Lower lobe of right lung (tissue), 2 donors: Measurements from ENCODE around the gene CDH23. TPM values are rescaled to one million over a fixed set of nuclear protein-coding genes. Genes with fewer than 3 reads are reported as not detected.

Source experiments
- ATAC-seq, 2 donors: fragments of 200-7000 bp; cut with Tn5 transposase; one replicate each; pipeline ENCODE4 v1.9.1; 2020 to 2022; ENCODE audit warnings: mild to moderate bottlenecking in 2 of 2, moderate library complexity in 2 of 2
- DNase-seq: peaks from one replicate; pipeline ENCODE4 v3.0.0-alpha.2; 2020
- H3K27ac ChIP-seq: fragments of 200-600 bp; one replicate; pipeline ENCODE4 v1.8.0; 2022
- H3K27me3 ChIP-seq: fragments of 200-600 bp; one replicate; pipeline ENCODE4 v1.8.0; 2022; ENCODE audit warnings: low read depth
- H3K36me3 ChIP-seq: fragments of 200-600 bp; one replicate; pipeline ENCODE4 v1.8.0; 2022; ENCODE audit warnings: mild to moderate bottlenecking
- H3K4me1 ChIP-seq: fragments of 200-600 bp; one replicate; pipeline ENCODE4 v1.8.0; 2022
- H3K4me3 ChIP-seq: fragments of 200-600 bp; one replicate; pipeline ENCODE4 v1.8.0; 2022; ENCODE audit warnings: mild to moderate bottlenecking
- H3K9me3 ChIP-seq: fragments of 200-600 bp; one replicate; pipeline ENCODE4 v1.8.0; 2022
- CTCF ChIP-seq: fragments of 200-600 bp; IDR thresholded peaks from one replicate; pipeline ENCODE4 v1.8.0; 2022; ENCODE audit warnings: antibody characterized with exemption, mild to moderate bottlenecking
- intact Hi-C: fragments of 100-400 bp; cut with DNase I; formaldehyde crosslinking; loops from one replicate; pipeline ENCODE4 v1.11.0; 2022
- total RNA-seq: library from RNA; stranded (reverse); fragmentation: NEBNext Ultra II Directional; extraction: Animal tissue kit (Norgen Biotek cat#: 25700); gene quantifications from one replicate; pipeline ENCODE4 v1.2.1, GENCODE V29; 2021
- donor health status: DM: no; HTN: yes; CAD: no; lungs with severe emphysema.

CDH23 gene
- total RNA-seq, 1 donor from 2014 or later: 9.4 TPM

GRCh38 chr10:71615538-71616329 is 219.0 kb downstream of the CDH23 start:
- no peak for TF ChIP-seq CTCF
- ATAC-seq (no peak), DNase-seq (no peak)
- Histone ChIP-seq H3K27ac (no peak overlapping the region), H3K36me3 (no peaks in the 10 kb centered on the region), H3K27me3 (no peaks in the 10 kb centered on the region), H3K4me1 (peaks cover 23% of the 10 kb centered on the region), H3K9me3 (no peaks in the 10 kb centered on the region), H3K4me3 (no peak overlapping the region)
- intact Hi-C loops: no loop called here

DNA sequence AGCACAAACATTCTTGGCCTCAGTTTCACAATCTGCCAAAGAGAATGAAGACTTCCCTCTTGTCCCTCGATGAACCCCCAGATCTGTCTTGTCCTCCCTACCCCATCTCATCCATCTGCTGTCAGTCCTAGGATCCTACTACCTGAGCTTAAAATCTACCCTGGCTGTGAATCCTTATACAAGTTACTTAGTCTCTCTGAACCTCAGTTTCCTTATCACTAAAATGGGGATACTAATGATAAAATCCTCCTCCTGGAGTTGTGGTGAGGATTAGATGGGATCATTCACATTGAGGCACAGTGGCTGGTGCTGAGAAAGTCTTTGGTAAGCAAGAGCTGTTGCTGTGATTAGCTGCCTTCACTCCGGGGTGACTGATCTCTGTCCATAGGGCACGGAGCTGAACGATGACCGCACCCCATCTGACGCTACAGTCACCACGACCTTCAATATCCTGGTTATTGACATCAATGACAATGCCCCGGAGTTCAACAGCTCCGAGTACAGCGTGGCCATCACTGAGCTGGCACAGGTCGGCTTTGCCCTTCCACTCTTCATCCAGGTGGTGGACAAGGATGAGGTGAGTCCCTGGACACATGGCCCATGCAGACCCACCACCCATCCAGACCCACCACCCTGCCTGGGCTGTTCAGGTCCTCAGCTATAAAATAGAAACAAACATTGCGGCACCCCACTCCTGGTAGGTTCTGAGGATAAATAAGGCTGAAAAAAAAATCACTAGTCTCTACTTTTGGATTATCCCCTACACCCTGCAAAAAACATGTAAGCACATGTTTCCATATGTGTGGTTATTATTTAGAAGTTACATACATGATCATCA is 220.3 kb downstream of the CDH23 start:
- Histone ChIP-seq H3K9me3 (no peaks in the 10 kb centered on the region), H3K27ac (no peak overlapping the region), H3K27me3 (no peaks in the 10 kb centered on the region), H3K4me3 (no peak overlapping the region), H3K36me3 (no peaks in the 10 kb centered on the region), H3K4me1 (peaks cover 36% of the 10 kb centered on the region)
- TF ChIP-seq CTCF: no peak
- DNase-seq (no peak), ATAC-seq (no peak)
- intact Hi-C loops: no loop called here

DNA sequence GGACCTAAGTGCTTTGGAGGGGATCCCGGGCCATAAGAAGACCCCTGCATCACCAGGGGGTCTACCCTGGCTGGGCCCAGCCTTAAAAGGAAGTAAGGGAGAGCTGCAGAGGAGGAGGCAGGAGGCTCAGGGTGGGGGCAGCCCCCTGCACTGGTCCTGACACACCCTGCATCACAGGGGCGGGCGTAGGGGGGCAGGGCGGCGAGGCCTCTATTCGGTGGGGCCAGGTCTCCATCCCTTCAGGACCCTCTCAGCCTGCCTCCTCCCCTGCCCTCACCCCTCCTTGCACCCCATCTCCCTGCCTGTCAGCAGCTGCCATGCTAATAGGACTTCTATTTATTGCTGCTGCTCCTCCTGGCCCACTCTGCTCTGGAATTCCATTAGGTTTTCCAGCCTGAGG is 221.5 kb downstream of the CDH23 start:
- intact Hi-C loops: no loop called here
- H3K36me3 ChIP-seq: no peaks in the 10 kb centered on the region
- H3K9me3 ChIP-seq: no peaks in the 10 kb centered on the region
- H3K27ac ChIP-seq: no peak overlapping the region
- no peaks in the 10 kb centered on the region for H3K27me3 ChIP-seq
- ATAC-seq: no peak
- H3K4me3 ChIP-seq: no peak overlapping the region
- no peak for DNase-seq
- TF ChIP-seq CTCF: no peak
- H3K4me1 ChIP-seq: peaks cover 39% of the 10 kb centered on the region

GRCh38 chr10:71618598-71618997 is 221.9 kb downstream of the CDH23 start:
- Histone ChIP-seq H3K9me3 (no peaks in the 10 kb centered on the region), H3K36me3 (no peaks in the 10 kb centered on the region), H3K27me3 (no peaks in the 10 kb centered on the region), H3K4me1 (peaks cover 39% of the 10 kb centered on the region), H3K4me3 (no peak overlapping the region), H3K27ac (no peak overlapping the region)
- intact Hi-C loops: no loop called here
- ATAC-seq: no peak
- no peak for DNase-seq
- TF ChIP-seq CTCF: no peak

DNA sequence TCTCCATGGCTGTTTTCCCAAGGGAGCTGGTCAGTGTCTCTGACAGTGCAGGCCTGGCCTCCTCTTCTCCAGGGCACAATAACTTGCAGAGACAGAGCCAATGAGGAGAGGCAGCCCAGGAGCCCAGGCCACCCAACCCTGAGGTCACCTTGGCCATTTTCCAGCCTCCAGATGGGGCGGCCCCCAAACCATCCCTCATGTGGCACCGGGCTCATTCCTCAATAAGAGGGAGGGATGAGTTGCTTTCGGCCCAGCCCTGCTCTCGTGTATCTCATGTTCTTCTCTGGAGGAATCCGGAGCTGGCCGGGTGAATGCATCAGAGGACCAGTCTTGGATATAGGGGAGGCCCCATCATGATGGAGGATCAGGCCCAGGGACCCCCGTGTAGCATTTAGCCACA is 223.9 kb downstream of the CDH23 start:
- no peaks in the 10 kb centered on the region for H3K27me3 ChIP-seq
- peaks cover 38% of the 10 kb centered on the region for H3K4me1 ChIP-seq
- intact Hi-C loops: no loop called here
- peak overlapping the region; percentile 24 for H3K27ac ChIP-seq
- H3K9me3 ChIP-seq: no peaks in the 10 kb centered on the region
- DNase-seq (no peak), ATAC-seq (no peak)
- H3K4me3 ChIP-seq: no peak overlapping the region
- no peak for TF ChIP-seq CTCF
- H3K36me3 ChIP-seq: no peaks in the 10 kb centered on the region
